ENCODE measurements around the gene ZMPSTE24.
A peak's percentile ranks its signal among the peaks of the same experiment; 100 is the strongest.

Gene ZMPSTE24

GRCh38 chr1:40252601-40253000 is 5.4 kb upstream of the ZMPSTE24 start:
- TF ChIP-seq Cebpa-rat (IDR thresholded peaks at IDR 0.05) = no peak
- H3K9ac ChIP-seq = no peak overlapping the region
- H3K9me3 ChIP-seq (replicated peaks in 1 of 11) = no peaks in the 10 kb centered on the region
- no peak overlapping the region for H3K4me2 ChIP-seq
- peaks cover 0 to 3% (median 0%) of the 10 kb centered on the region in 11 experiments; a peak in 1 of 22 replicates for H3K36me3 ChIP-seq
- no peak overlapping the region for H3K27ac ChIP-seq
- no peaks in the 10 kb centered on the region for H3K27me3 ChIP-seq
- H3K4me3 ChIP-seq = no peak overlapping the region
- H4K20me1 ChIP-seq = no peaks in the 10 kb centered on the region
- H3K4me1 ChIP-seq = peaks cover 4 to 24% (median 10%) of the 10 kb centered on the region in 10 experiments

- Histone ChIP-seq H3K9ac (no peak overlapping the region), H3K4me1 (peaks cover 19 to 40% (median 24%) of the 10 kb centered on the region in 10 experiments), H3K4me3 (no peak overlapping the region), H3K4me2 (peak overlapping the region in 1 of 11 experiments; percentile 94; a peak in 1 of 22 replicates), H3K27me3 (no peaks in the 10 kb centered on the region), H3K9me3 (replicated peaks in 1 of 11) (no peaks in the 10 kb centered on the region), H3K36me3 (peaks cover 4 to 11% (median 10%) of the 10 kb centered on the region in 11 experiments), H3K27ac (no peak overlapping the region), H4K20me1 (peaks cover 0 to 10% (median 0%) of the 10 kb centered on the region in 11 experiments; a peak in 3 of 22 replicates)
- TF ChIP-seq Cebpa-rat (IDR thresholded peaks at IDR 0.05) = no peak
These were observed 2.8 kb upstream of the ZMPSTE24 start for GRCh38 chr1:40255231-40255630.

GRCh38 chr1:40256401-40257084 is 1.5 kb upstream of the ZMPSTE24 start:
- H3K4me3 ChIP-seq = peak overlapping the region; percentile 82 to 100 (median 96)
- H3K9ac ChIP-seq = peak overlapping the region; percentile 92 to 99 (median 97); a peak in 20 of 22 replicates
- H3K27ac ChIP-seq = peak overlapping the region; percentile 89 to 99 (median 96); a peak in 18 of 22 replicates

GRCh38 chr1:40257313-40257687 is 736 bp upstream of the ZMPSTE24 start:
- Histone ChIP-seq H3K4me3 (peak overlapping the region; percentile 82 to 100 (median 96)), H3K9ac (peak overlapping the region; percentile 92 to 99 (median 97)), H3K36me3 (peaks cover 24 to 31% (median 31%) of the 10 kb centered on the region in 11 experiments), H3K9me3 (replicated peaks in 1 of 11) (no peaks in the 10 kb centered on the region), H3K27ac (peak overlapping the region; percentile 89 to 99 (median 96)), H3K4me1 (peaks cover 19 to 36% (median 24%) of the 10 kb centered on the region in 10 experiments), H3K27me3 (no peaks in the 10 kb centered on the region), H4K20me1 (peaks cover 0 to 22% (median 0%) of the 10 kb centered on the region in 11 experiments; a peak in 4 of 22 replicates), H3K4me2 (peak overlapping the region; percentile 67 to 94 (median 82))
- no peak for TF ChIP-seq Cebpa-rat (IDR thresholded peaks at IDR 0.05)

More at GRCh38 chr1:40256401-40257084, 1.5 kb upstream of the ZMPSTE24 start:
- no peaks in the 10 kb centered on the region for H3K27me3 ChIP-seq
- peak overlapping the region; percentile 67 to 94 (median 82) for H3K4me2 ChIP-seq
- no peaks in the 10 kb centered on the region for H3K9me3 ChIP-seq (replicated peaks in 1 of 11)
- H3K4me1 ChIP-seq = peaks cover 19 to 36% (median 24%) of the 10 kb centered on the region in 10 experiments
- TF ChIP-seq Cebpa-rat (IDR thresholded peaks at IDR 0.05) = no peak
- peaks cover 17 to 24% (median 23%) of the 10 kb centered on the region in 11 experiments for H3K36me3 ChIP-seq
- peaks cover 0 to 18% (median 0%) of the 10 kb centered on the region in 11 experiments; a peak in 3 of 22 replicates for H4K20me1 ChIP-seq

GRCh38 chr1:40258445-40258769 is 371 bp downstream of the ZMPSTE24 start:
- Histone ChIP-seq H3K36me3 (peaks cover 35 to 42% (median 42%) of the 10 kb centered on the region in 11 experiments), H3K9me3 (replicated peaks in 1 of 11) (no peaks in the 10 kb centered on the region), H3K27me3 (no peaks in the 10 kb centered on the region), H3K9ac (peak overlapping the region; percentile 92 to 99 (median 97)), H3K4me3 (peak overlapping the region; percentile 82 to 100 (median 96)), H3K4me2 (peak overlapping the region; percentile 76 to 93 (median 86)), H3K27ac (peak overlapping the region; percentile 55 to 99 (median 95)), H3K4me1 (peaks cover 19 to 45% (median 24%) of the 10 kb centered on the region in 10 experiments), H4K20me1 (peaks cover 0 to 33% (median 2%) of the 10 kb centered on the region in 11 experiments; a peak in 5 of 22 replicates)
- no peak for TF ChIP-seq Cebpa-rat (IDR thresholded peaks at IDR 0.05)

DNA sequence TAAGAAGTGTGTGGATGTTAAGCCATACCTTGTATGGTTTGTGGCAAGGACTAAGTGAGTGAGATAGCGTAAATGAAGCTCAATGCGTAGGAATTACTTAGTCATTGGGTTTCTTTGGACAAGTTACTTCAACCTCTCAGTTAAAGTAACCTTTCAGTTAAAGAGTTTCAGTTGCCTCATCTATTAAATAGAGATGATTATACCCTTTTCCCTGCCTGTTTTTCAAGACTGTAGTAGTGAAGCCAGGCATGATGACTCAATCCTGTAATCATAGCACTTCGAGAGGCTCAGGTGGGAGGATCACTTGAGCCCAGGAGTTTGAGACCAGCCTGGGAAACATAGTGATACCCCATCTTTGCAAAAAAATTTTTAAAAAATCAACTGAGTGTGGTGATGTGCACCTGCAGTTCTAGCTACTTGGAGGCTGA is 6.3 kb downstream of the ZMPSTE24 start:
- H3K4me1 ChIP-seq = peaks cover 3 to 26% (median 9%) of the 10 kb centered on the region in 10 experiments
- H3K4me3 ChIP-seq = no peak overlapping the region
- peaks cover 3 to 75% (median 16%) of the 10 kb centered on the region in 11 experiments; a peak in 17 of 22 replicates for H4K20me1 ChIP-seq
- no peaks in the 10 kb centered on the region for H3K9me3 ChIP-seq (replicated peaks in 1 of 11)
- H3K9ac ChIP-seq = no peak overlapping the region
- H3K36me3 ChIP-seq = peaks cover 89 to 100% (median 98%) of the 10 kb centered on the region in 11 experiments
- no peaks in the 10 kb centered on the region for H3K27me3 ChIP-seq
- no peak overlapping the region for H3K27ac ChIP-seq
- no peak for TF ChIP-seq Cebpa-rat (IDR thresholded peaks at IDR 0.05)
- H3K4me2 ChIP-seq = no peak overlapping the region

DNA sequence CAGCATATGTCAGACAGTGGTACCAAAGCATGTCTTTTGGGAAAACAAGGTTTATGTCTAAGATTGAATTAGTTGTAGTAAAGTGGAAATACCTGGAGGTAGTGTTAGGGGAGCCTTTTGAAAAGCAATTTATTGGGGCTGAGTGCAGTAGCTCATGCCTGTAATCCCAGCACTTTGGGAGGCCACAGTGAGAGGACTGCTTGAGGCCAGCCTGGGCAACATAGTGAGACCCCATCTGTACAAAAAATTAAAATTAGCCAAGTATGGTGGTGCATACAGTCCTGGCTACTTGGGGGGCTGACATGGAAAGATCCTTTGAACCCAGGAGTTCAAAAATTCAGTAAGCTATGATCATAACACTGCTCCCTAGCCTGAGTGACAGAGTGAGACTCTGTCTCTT is 7.3 kb downstream of the ZMPSTE24 start:
- Histone ChIP-seq H3K9me3 (replicated peaks in 1 of 11) (no peaks in the 10 kb centered on the region), H3K4me3 (no peak overlapping the region), H3K27me3 (no peaks in the 10 kb centered on the region), H3K36me3 (peaks cover 94 to 100% (median 98%) of the 10 kb centered on the region in 11 experiments), H3K9ac (no peak overlapping the region), H3K4me1 (peaks cover 0 to 26% (median 2%) of the 10 kb centered on the region in 10 experiments; a peak in 10 of 20 replicates), H3K27ac (no peak overlapping the region), H4K20me1 (peaks cover 3 to 67% (median 16%) of the 10 kb centered on the region in 11 experiments; a peak in 17 of 22 replicates), H3K4me2 (no peak overlapping the region)
- TF ChIP-seq Cebpa-rat (IDR thresholded peaks at IDR 0.05) = no peak

DNA sequence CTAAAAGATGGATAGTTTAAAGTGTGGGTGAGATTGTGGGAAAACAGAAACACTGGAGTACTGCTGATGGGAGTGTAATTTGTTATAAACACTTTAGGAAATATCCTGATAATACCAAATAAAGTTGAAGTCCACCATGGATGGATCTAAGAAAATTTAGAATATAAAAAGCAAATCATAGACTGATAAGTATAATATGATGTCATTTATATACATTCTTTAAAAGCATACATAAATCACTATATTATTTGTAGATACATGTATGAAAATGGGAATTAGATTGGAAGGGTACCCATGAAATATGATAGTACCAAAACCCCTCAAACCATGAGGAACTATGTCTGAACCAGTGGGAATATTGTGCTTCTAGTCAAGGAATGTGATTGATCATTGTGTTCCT is 7.9 kb downstream of the ZMPSTE24 start:
- Histone ChIP-seq H3K4me2 (no peak overlapping the region), H3K27me3 (no peaks in the 10 kb centered on the region), H3K36me3 (peaks cover 94 to 100% (median 98%) of the 10 kb centered on the region in 11 experiments), H3K9ac (no peak overlapping the region), H3K4me1 (peaks cover 0 to 25% (median 2%) of the 10 kb centered on the region in 10 experiments; a peak in 5 of 20 replicates), H4K20me1 (peaks cover 3 to 71% (median 16%) of the 10 kb centered on the region in 11 experiments; a peak in 17 of 22 replicates), H3K4me3 (no peak overlapping the region), H3K27ac (no peak overlapping the region), H3K9me3 (replicated peaks in 1 of 11) (no peaks in the 10 kb centered on the region)
- no peak for TF ChIP-seq Cebpa-rat (IDR thresholded peaks at IDR 0.05)

GRCh38 chr1:40266786-40267535 is 8.9 kb downstream of the ZMPSTE24 start:
- Histone ChIP-seq H3K4me3 (no peak overlapping the region), H3K9ac (no peak overlapping the region), H3K4me2 (no peak overlapping the region), H3K4me1 (peaks cover 0 to 25% (median 2%) of the 10 kb centered on the region in 10 experiments; a peak in 4 of 20 replicates), H3K9me3 (replicated peaks in 1 of 11) (no peaks in the 10 kb centered on the region), H4K20me1 (peaks cover 3 to 63% (median 16%) of the 10 kb centered on the region in 11 experiments; a peak in 17 of 22 replicates), H3K36me3 (peaks cover 94 to 100% (median 98%) of the 10 kb centered on the region in 11 experiments), H3K27me3 (no peaks in the 10 kb centered on the region), H3K27ac (no peak overlapping the region)
- TF ChIP-seq Cebpa-rat (IDR thresholded peaks at IDR 0.05) = no peak
